Neural cell (in vitro differentiated cells): ENCODE data around the gene PTPRZ1. TPM values are rescaled to one million over a fixed set of nuclear protein-coding genes. Genes with fewer than 3 reads are reported as not detected.

Experiments
- H2AFZ ChIP-seq: fragments of 200-600, 300-800 bp; sonication (generic), shearing (Covaris generic); 2 replicates; pipeline ENCODE4 v1.6.0; 2014; ENCODE audit warnings: low read depth, mild to moderate bottlenecking, antibody characterized with exemption, low read length, moderate library complexity
- H3F3A ChIP-seq: fragments of 200-600 bp; shearing (Covaris generic); 2 replicates; pipeline ENCODE4 v1.6.1; 2016; ENCODE audit warnings: mild to moderate bottlenecking, moderate library complexity, mixed read lengths, antibody characterized with exemption, low read length; ENCODE audit not compliant: insufficient read depth, poor library complexity, severe bottlenecking
- H3K27ac ChIP-seq: fragments of 200-600, 300-800 bp; sonication (generic), shearing (Covaris generic); 2 replicates; pipeline ENCODE4 v1.5.1; 2014; ENCODE audit warnings: mild to moderate bottlenecking, low read length, moderate library complexity
- H3K27me3 ChIP-seq: fragments of 300-800, 200-600 bp; sonication (generic), shearing (Covaris generic); 2 replicates; pipeline ENCODE4 v1.6.0; 2014; ENCODE audit warnings: mild to moderate bottlenecking, low read depth, low read length, moderate library complexity; ENCODE audit not compliant: insufficient read depth
- H3K36me3 ChIP-seq: fragments of 300-800, 200-600 bp; sonication (generic), shearing (Covaris generic); 2 replicates; pipeline ENCODE4 v1.5.1; 2014; ENCODE audit warnings: mild to moderate bottlenecking, antibody characterized with exemption, low read length, moderate library complexity; ENCODE audit not compliant: insufficient read depth
- H3K4me2 ChIP-seq: fragments of 300-800, 200-600 bp; sonication (generic), shearing (Covaris generic); 2 replicates; pipeline ENCODE4 v1.6.0; 2014; ENCODE audit warnings: mild to moderate bottlenecking, low read length
- H3K4me3 ChIP-seq: fragments of 300-800, 200-600 bp; sonication (generic), shearing (Covaris generic); 2 replicates; pipeline ENCODE4 v1.5.1; 2014; ENCODE audit warnings: mild to moderate bottlenecking, low read length, moderate library complexity
- H3K79me2 ChIP-seq: fragments of 200-600 bp; shearing (Covaris generic); replicated peaks from 2 replicates; pipeline ENCODE4 v1.6.0; 2014; ENCODE audit warnings: mild to moderate bottlenecking, low read length, moderate library complexity; ENCODE audit not compliant: insufficient read depth
- H3K9ac ChIP-seq: fragments of 300-800, 200-600 bp; sonication (generic), shearing (Covaris generic); 2 replicates; pipeline ENCODE4 v1.6.1; 2016; ENCODE audit warnings: mild to moderate bottlenecking, low read length, mixed read lengths
- H3K9me2 ChIP-seq: fragments of 200-600 bp; shearing (Covaris generic); 2 replicates; pipeline ENCODE4 v1.6.1; 2016; ENCODE audit warnings: mild to moderate bottlenecking, low read length, mixed read lengths; ENCODE audit not compliant: insufficient read depth
- H3K9me3 ChIP-seq: fragments of 200-600, 300-800 bp; sonication (generic), shearing (Covaris generic); 2 replicates; pipeline ENCODE4 v1.6.1; 2016; ENCODE audit warnings: mild to moderate bottlenecking, mixed run types, low read length, moderate library complexity, mixed read lengths
- H4K20me1 ChIP-seq: fragments of 200-600 bp; shearing (Covaris generic); 2 replicates; pipeline ENCODE4 v1.6.1; 2016; ENCODE audit warnings: mild to moderate bottlenecking, mixed run types; ENCODE audit not compliant: insufficient read depth
- CTCF ChIP-seq: fragments of 450-650 bp; IDR thresholded peaks from 2 replicates; pipeline ENCODE4 v1.5.1; 2014; ENCODE audit warnings: antibody characterized with exemption, mild to moderate bottlenecking, moderate library complexity; ENCODE audit not compliant: poor library complexity, severe bottlenecking
- EP300 ChIP-seq: fragments of 450-650 bp; conservative IDR thresholded peaks from 2 replicates; pipeline ENCODE4 v1.6.1; 2014; ENCODE audit warnings: antibody characterized with exemption, mild to moderate bottlenecking, moderate library complexity; ENCODE audit not compliant: poor library complexity, severe bottlenecking
- EZH2 ChIP-seq: fragments of 200-600, 300-800 bp; shearing (Covaris generic), sonication (generic); IDR thresholded peaks from 2 replicates; pipeline ENCODE4 v1.6.1; 2014; ENCODE audit warnings: antibody characterized with exemption, low read length, borderline replicate concordance, mild to moderate bottlenecking; ENCODE audit not compliant: insufficient read depth, poor library complexity, severe bottlenecking
- MXI1 ChIP-seq: fragments of 450-650 bp; conservative IDR thresholded peaks from 2 replicates; pipeline ENCODE4 v1.6.1; 2014; ENCODE audit warnings: antibody characterized with exemption, mild to moderate bottlenecking; ENCODE audit not compliant: poor library complexity, severe bottlenecking
- POLR2AphosphoS5 ChIP-seq: IDR thresholded peaks from 2 replicates; pipeline ENCODE4 v1.6.1; 2012
- RAD21 ChIP-seq: fragments of 450-650 bp; conservative IDR thresholded peaks from 2 replicates; pipeline ENCODE4 v1.6.1; 2014; ENCODE audit warnings: antibody characterized with exemption, mild to moderate bottlenecking, moderate library complexity
- SMC3 ChIP-seq: fragments of 450-650 bp; conservative IDR thresholded peaks from 2 replicates; pipeline ENCODE4 v1.6.1; 2014; ENCODE audit warnings: antibody characterized with exemption, mild to moderate bottlenecking, moderate library complexity; ENCODE audit not compliant: poor library complexity
- TAF1 ChIP-seq: IDR thresholded peaks from 2 replicates; pipeline ENCODE4 v1.6.1; 2012; ENCODE audit warnings: low read depth
- polyA plus RNA-seq: library from polyadenylated mRNA; depleted of rRNA; stranded (reverse); fragments of >200 nt; gene quantifications from 2 replicates; pipeline ENCODE4 v1.2.3, GENCODE V29; 2014
- TF ChIP-seq, protein P1 (sequence below): IDR thresholded peaks from 2 replicates; pipeline ENCODE4 v1.6.1; 2012; ENCODE audit warnings: borderline replicate concordance

The PTPRZ1 gene
- polyA plus RNA-seq, 1 donor from 2014 or later, result 11.8 TPM

- TF ChIP-seq, protein P1, sequence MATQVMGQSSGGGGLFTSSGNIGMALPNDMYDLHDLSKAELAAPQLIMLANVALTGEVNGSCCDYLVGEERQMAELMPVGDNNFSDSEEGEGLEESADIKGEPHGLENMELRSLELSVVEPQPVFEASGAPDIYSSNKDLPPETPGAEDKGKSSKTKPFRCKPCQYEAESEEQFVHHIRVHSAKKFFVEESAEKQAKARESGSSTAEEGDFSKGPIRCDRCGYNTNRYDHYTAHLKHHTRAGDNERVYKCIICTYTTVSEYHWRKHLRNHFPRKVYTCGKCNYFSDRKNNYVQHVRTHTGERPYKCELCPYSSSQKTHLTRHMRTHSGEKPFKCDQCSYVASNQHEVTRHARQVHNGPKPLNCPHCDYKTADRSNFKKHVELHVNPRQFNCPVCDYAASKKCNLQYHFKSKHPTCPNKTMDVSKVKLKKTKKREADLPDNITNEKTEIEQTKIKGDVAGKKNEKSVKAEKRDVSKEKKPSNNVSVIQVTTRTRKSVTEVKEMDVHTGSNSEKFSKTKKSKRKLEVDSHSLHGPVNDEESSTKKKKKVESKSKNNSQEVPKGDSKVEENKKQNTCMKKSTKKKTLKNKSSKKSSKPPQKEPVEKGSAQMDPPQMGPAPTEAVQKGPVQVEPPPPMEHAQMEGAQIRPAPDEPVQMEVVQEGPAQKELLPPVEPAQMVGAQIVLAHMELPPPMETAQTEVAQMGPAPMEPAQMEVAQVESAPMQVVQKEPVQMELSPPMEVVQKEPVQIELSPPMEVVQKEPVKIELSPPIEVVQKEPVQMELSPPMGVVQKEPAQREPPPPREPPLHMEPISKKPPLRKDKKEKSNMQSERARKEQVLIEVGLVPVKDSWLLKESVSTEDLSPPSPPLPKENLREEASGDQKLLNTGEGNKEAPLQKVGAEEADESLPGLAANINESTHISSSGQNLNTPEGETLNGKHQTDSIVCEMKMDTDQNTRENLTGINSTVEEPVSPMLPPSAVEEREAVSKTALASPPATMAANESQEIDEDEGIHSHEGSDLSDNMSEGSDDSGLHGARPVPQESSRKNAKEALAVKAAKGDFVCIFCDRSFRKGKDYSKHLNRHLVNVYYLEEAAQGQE, result no peak
- TF ChIP-seq TAF1 (no peak), MXI1 (no peak), EZH2 (no peak), CTCF (no peak), RAD21 (no peak), SMC3 (no peak), POLR2AphosphoS5 (no peak), EP300 (no peak)
- H3K79me2 ChIP-seq, result no peaks in the 10 kb centered on the region
- H3K27ac ChIP-seq, result no peak overlapping the region
- H3K9ac ChIP-seq, result no peak overlapping the region
- no peak overlapping the region for H3K4me3 ChIP-seq
- no peak overlapping the region for H3K4me2 ChIP-seq
- no peaks in the 10 kb centered on the region for H3K9me2 ChIP-seq
- no peaks in the 10 kb centered on the region for H3K36me3 ChIP-seq
- no peaks in the 10 kb centered on the region for H3K9me3 ChIP-seq
- H3F3A ChIP-seq, result no peaks in the 10 kb centered on the region
- H3K27me3 ChIP-seq, result no peaks in the 10 kb centered on the region
- no peak overlapping the region for H2AFZ ChIP-seq
- H4K20me1 ChIP-seq, result no peaks in the 10 kb centered on the region
These were observed 197.1 kb downstream of the PTPRZ1 start for GRCh38 chr7:122070062-122070461.

DNA sequence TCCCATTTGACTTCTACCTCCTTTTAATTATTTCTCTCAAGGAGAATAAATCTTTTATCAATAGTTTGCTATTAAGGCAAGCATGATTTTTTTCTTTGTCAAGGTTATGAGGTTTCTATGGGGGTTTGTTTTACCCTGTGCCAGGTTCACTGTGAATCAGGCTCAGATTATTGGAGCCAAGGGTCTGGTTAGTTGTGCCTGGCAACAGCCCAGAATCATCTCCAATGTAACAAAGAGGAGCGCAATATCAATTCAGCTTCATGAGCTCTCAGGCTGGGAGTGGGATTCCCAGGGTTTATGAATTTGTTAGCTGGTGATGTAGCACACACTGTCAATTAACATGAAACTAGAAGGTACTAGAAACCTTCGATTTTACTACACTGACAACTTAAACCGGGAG is 197.9 kb downstream of the PTPRZ1 start:
- no peak overlapping the region for H2AFZ ChIP-seq
- H3K9me3 ChIP-seq, result no peaks in the 10 kb centered on the region
- no peak overlapping the region for H3K9ac ChIP-seq
- no peak for TF ChIP-seq TAF1
- TF ChIP-seq POLR2AphosphoS5, result no peak
- no peaks in the 10 kb centered on the region for H3F3A ChIP-seq
- H3K4me3 ChIP-seq, result no peak overlapping the region
- no peaks in the 10 kb centered on the region for H3K79me2 ChIP-seq
- H3K4me2 ChIP-seq, result no peak overlapping the region
- H3K27ac ChIP-seq, result no peak overlapping the region
- H4K20me1 ChIP-seq, result no peaks in the 10 kb centered on the region
- no peaks in the 10 kb centered on the region for H3K36me3 ChIP-seq
- H3K9me2 ChIP-seq, result no peaks in the 10 kb centered on the region
- H3K27me3 ChIP-seq, result no peaks in the 10 kb centered on the region

DNA sequence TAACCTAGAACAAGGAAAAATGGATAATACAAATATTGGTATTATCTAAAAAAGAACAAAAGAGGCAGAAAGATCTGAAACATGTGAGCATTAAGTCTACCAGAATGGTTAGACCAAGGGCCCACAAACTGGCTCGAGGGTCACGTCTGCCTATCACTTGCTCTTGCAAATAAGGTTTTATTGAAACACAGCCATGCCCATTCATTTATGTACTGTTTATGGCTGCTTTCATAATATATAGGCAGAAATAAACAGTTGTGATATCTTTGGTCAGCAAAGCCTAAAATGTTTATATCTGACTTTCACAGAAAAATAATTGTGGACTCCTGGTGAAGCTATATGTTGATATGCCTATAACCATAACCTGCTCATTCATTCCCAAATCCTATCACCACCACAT is 199.3 kb downstream of the PTPRZ1 start:
- no peak overlapping the region for H3K4me2 ChIP-seq
- H3K9me2 ChIP-seq, result no peaks in the 10 kb centered on the region

More for the DNA sequence above, 199.3 kb downstream of the PTPRZ1 start:
- no peaks in the 10 kb centered on the region for H3K79me2 ChIP-seq
- no peaks in the 10 kb centered on the region for H3K27me3 ChIP-seq
- no peaks in the 10 kb centered on the region for H4K20me1 ChIP-seq
- H2AFZ ChIP-seq, result no peak overlapping the region
- H3K9me3 ChIP-seq, result no peaks in the 10 kb centered on the region
- H3K9ac ChIP-seq, result no peak overlapping the region
- H3F3A ChIP-seq, result no peaks in the 10 kb centered on the region
- TF ChIP-seq EP300 (no peak), SMC3 (no peak)
- TF ChIP-seq, protein P1, result no peak
- no peak overlapping the region for H3K4me3 ChIP-seq
- no peak overlapping the region for H3K27ac ChIP-seq
- no peaks in the 10 kb centered on the region for H3K36me3 ChIP-seq
